HT1080 (cell line): Measurements from ENCODE around the gene CACNG5. TPM values are rescaled to one million over a fixed set of nuclear protein-coding genes. Genes with fewer than 3 reads are reported as not detected.
A peak's percentile ranks its signal among the peaks of the same experiment; 100 is the strongest.

Source experiments
- DNase-seq: peaks from one replicate; pipeline ENCODE4 v3.0.0-alpha.2; 2015; ENCODE audit warnings: low read depth
- total RNA-seq: library from RNA; depleted of rRNA; stranded (reverse); fragments of >200 nt; shearing (Covaris generic); gene quantifications from 2 replicates; pipeline ENCODE4 v1.2.3, GENCODE V29; 2014

The CACNG5 gene
- total RNA-seq, 1 experiment from 2014 or later: not detected

DNA sequence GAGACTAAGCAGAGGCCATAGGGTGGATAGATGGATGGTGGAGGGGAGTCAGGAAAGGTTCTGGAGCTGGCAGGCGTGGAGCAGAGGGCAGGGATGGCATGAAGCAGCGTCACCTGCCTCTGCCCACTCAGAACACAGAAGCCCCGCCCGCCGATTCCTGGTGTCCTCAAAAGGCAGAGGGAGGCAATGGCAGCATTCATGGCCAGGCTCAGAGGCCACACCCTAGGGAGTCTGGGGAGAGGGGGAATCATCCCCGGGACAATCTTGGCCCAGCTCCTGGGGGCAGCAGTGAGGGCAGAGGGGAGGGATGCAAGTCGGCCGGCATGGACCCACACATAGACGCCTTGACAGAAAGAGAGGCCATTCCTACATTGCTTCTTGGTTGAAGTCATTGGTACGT, 68.9 kb downstream of the CACNG5 start:
- DNase-seq: no peak

DNA sequence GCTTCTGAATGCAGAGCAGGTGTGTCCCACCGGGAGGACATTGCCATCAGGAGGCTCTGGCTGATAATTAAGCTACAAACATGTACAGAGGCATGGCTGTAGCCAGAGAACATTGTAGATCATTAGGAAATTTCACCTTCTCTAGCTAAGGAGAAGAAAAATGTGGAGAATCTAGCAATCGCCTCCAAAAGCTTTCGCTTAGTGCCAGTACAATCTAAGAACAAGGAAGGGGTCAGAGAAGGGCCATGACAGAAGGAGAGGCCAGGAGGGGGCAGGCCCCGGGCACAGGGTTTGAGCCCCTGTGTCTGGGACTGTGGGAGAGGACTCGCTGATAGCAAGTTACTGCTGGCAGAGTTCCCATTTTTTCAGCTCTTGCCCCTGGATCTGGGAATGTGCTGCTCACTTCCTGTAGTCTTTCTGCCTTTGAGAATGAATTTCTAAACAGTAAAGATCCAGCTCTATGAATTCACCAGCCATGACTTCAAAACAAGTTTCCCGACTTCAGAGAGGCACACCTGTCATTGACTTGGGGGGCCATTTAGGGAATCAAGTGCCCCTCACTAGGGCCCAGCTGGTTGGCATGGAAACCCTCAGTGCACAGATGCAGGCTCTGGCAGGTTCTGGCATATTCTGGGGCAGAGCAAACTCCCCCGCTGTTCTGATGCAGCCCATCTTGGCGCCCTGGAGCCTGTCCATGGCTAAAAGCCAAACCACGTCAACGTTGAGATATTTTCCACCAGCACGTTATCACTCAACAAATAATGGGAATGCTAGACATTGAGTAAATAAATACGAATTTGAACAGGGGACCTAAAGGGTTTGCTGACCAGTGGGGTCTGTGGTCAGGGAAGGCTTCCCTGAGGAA, 70.1 kb downstream of the CACNG5 start:
- DNase-seq: peak; percentile 34

DNA sequence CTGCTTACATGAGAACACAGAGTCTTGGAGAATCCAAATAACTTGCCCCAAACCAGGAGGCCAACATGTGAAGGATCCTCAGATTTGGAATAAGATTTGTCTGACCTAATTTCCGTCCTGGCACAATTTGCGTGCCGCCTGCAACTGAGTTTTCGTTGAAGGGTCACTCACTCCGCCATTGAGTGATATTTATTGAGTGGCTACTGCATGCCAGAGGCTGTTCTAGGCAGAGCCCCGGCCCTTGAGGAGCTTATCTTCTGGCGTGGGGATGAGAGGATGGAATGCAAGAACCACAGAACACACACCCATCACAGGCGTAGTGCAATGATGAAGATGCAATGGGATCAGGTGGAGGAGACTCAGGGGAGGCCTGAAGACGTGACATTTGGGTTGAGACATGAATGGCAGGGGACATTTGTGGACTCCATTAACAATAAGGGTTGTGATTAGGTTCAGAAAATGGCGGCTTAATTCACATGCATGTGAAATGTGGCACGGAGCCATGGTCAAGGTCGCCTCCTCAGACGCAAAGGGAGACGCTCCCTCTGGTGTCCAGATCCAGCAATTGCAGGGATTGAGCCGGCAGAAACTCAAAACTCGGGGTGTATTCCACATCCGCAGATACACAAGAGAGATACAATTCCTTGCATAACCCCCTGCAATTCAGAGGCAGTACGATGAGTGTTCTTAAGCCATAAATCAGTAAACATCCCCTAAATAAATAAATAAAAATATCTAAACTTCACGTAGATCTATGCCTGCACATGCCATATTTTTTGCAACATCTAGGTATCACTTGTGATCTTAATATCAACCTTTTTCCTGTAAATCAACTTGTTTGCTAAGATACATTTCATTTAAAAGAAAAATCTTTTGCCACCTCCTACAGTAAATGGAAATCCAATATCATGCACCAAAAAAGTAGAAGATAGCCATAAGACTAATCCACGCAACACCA, 71.7 kb downstream of the CACNG5 start:
- peak; percentile 62 for DNase-seq

DNA sequence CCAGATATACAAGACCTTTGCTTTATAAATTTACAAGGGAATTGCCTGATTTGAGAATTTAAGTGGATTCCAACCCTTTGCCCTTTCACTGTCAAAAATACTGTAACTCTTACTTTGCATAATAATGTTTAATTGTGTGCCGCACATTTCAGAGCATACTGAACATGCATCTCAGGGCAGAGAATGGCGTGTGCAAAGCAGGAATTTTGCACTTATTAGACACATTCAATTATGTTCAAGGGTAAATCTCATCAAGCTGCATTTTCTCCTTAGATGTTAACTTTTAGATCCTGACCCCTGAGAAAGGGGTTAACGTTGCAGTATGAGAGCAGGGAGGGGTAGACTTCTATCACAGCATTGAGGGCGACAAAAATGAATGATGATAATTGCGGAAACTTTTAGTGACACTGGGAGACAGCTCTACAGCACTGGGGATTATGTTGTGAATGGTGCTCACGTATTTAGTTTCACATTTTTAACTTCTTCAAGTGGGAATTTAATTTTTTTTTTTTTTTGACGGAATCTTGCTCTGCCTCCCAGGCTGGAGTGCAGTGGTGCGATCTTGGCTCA, 75.0 kb downstream of the CACNG5 start:
- no peak for DNase-seq

DNA sequence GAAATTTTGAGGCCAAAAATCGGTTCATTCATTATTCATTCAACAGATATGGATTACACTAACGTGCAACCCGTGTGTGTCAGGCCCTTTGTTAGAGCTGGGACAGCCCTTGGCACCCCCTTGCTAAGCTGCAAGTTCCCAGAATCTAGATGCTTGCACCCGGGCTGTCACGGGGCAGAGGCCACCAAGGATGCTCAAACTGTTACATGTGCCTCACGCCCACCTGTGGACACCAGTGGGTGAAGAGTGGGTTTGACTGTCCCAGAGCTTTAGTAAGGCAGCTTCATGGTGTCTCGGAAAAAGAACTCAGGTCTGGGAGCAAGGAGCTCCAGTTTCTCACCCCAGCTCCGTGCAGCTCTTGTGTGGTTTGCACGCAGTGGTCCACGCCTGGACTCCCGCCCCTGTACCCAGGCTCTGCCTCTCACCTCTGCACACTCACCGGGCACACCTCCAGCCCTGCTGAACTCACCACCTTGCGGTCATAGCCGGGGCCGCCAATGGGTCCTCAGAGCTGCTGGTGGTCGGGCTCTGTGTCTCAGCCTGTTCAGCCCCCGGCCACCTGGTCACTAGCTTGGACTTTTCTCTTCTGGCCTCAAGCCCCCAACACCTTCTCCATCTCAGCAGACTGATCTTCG, 75.9 kb downstream of the CACNG5 start:
- no peak for DNase-seq

DNA sequence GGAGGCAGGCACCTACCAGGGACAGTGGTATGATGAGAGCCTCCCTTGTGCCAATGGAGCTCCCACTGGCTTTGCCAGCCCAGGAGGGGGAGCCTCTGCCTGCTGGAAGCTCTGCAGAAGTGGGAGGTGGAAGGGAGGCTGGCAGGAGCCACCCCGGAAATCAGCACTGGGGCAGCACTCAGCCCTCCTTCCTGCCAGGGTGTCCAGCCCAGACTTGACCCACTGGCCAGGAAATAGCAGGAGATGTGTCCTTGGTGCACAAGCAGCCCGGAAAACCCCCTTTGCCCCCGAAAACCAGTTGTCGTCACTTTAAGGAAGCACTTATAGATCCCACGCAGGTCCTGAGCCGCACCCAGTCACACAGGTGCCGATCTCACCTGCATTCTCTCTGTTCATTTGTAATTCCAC, 80.3 kb downstream of the CACNG5 start:
- DNase-seq: peak; percentile 48

DNA sequence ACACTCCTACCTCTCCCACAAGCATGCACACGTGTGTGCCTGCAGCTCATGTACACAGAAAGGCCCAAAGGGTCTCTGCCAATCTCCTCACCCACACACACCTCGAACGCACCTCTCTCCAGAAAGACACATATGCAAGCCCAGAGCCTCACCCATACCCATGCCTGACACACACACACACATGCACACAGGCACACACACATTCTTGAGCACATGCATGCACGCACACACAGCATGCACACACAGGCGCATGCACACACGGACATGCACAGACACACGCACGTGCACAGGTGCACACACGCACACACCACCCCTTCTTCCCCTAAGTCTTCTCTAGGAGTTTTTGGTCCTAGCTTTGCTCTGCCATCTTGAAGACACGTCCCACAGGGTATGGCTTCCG, 80.9 kb downstream of the CACNG5 start:
- DNase-seq: no peak

DNA sequence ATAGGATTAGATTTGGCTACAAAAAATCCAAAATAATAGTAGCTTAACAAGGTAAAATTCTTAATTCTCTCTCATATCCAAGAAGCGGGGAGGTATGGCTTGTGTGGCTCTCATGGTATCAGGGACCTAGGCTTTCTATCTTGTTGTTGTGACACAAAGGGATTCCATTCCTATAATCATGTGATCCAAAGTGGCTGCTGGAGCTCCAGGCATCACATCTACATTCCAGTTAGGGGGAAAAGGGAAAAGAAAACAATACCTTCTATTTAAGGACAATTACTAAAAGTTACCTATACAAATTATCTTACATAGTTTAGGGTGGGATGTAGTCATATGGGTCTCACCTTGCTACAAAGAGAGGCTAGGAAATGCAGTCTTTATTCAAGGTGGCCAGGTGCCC, 82.0 kb downstream of the CACNG5 start:
- DNase-seq: no peak

DNA sequence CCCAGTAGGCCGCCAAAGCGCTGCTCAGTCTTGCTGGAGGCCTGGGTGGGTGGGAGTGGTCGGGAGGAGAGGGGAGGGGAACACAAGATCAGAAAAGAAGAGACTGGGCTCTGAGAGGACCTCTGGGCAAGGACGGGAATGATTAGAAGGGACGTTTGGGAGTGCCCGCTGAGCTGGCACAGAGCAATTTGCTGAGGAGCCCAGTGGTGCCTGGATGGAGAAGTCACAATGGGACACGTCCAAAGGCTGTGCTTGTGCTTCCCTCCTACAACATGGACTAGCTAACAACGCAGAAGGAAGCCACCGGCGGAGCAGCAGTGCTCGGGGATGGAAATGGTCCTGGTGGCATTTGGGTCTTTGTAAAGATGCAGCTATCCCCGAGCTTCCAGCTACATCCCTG, 84.0 kb downstream of the CACNG5 start:
- DNase-seq: no peak

DNA sequence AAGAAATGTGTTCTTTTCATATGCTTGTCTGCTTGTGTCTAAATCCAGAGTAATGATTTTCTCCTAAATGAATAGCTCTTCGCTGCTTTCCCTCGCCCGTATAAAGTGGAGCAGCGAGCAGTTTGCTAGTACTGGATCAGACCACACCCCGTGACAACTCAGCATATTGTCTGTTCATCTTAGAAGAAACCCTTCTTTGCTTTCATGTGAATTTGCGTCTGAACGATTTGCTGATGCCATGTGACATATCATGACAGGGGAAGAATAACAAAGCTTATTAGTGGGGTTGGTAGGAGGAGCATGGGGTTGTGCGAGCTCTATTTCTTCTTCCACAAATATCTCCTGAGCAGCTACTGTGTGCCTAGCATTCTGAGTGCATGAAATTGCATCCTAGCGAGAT, 85.5 kb downstream of the CACNG5 start:
- DNase-seq: no peak

DNA sequence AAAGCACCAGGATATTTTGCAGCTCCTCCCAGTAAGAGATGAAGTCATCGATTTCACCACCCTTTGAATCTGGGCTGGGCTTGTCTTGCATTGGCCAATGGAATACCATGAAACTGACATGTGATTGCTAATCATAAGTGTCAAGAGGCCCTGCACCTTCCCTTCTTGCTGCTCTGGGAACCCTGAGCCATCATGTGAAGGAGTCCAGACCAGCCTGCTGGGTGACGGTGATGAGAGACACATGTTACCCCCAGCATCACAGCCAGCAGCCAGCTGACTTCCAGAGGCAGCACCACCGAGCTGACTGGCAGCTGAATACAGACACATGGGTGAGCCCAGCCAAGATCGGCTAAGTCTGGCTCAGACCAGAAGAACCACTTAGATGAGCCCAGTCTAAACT, 86.0 kb downstream of the CACNG5 start:
- DNase-seq: no peak

DNA sequence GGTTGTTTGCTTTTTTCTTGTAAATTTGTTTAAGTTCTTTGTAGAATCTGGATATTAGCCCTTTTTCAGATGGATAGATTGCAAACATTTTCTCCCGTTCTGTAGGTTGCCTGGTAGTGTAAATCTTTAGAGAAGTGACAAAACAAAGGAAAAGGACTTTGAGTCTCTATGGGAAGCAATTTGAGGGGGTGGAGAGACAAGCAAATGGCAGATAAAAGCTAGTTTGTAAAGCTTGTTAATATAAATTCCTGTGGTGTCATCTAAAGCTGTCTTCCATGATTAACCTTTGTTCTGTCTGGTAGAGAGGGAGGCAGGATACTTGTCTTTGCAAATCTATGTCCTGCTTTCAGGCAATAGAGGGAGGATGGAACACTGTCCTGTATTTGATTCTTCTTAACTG, 89.0 kb downstream of the CACNG5 start:
- no peak for DNase-seq

DNA sequence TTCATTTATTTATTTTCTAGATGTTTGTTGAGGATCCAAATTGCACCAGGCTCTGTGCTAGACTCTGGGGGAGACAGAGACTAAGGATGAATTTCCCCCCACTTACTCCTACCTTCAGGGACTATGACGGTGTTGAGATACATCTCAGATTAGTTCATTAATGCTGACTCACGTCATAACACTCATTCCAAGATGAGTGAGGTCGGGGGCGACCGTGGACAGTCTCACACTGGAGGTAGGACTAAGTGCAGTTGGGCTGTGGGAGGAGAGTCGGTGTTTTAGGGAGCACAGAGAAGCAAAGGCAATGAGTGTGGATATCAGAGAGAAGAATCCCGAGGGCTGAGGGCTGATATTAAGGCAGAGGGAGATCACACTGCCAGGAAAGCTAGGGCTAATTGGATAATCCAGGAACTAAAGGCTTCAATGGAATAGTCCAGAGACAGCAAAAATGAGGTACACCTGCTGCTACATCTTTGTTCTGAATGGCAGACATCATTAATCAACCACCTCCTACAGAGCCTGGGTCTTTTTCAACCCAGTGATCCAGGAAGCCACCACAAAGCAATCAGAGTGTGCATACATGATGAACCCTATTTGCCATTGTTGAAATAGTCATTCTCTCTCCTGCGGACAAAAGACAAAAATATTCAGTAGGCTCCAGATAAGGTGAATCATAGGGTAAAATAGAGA, 91.0 kb downstream of the CACNG5 start:
- no peak for DNase-seq

DNA sequence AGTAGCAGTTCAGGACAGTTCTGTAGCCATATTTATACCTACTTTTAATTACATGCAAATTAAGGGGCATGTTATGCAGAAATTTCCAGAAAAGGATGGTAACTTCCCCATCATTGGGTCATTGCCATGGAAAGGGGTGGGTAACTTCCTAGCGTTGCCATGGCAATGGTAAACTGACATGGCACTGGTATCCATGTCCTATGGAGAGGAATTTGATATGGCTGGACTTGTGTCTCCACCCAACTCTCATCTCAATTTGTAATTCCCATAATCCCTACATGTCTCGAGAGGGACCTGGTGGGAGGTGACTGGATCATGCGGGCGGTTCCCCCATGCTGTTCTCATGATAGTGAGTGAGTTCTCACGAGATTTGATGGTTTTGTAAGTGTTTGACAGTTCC, 94.0 kb downstream of the CACNG5 start:
- DNase-seq: no peak

DNA sequence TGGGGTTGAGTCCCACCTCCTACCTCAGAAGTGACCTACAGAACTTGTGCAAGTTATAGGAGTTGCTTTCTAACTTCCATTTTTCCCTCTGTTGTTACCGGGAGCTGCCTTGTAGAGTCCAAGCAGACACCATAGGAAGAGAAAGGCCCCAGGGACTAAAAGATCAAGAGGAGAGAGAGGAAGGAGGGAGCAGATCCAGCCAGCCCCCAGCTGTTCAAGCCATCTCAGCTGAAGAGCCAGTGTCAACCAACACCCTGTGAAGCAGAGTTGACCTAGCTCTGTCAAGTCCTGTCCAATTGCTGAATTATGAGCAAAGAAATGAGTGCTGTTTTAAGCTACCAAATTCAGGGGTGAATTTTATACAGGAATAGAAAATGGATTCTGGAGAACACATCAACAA, 94.7 kb downstream of the CACNG5 start:
- no peak for DNase-seq

DNA sequence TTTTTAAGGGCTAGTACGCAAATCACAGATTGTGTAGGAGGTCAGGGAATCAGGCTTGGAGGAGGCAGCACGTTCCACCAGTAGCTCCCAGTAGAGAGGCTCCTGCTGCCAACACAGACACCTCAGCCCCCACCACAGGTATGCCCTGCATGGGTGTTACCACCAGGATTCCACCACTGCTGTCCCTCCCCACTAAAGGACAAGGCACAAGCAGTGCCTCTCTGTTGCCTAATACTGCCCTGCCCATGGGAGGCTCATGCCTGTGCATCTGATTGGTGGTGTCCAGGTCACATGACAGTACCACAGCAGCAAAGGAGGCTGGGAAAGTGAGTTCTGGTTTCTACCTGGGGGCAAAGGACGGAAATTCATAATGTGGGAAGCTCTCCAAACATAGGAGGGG, 96.0 kb downstream of the CACNG5 start:
- DNase-seq: no peak

DNA sequence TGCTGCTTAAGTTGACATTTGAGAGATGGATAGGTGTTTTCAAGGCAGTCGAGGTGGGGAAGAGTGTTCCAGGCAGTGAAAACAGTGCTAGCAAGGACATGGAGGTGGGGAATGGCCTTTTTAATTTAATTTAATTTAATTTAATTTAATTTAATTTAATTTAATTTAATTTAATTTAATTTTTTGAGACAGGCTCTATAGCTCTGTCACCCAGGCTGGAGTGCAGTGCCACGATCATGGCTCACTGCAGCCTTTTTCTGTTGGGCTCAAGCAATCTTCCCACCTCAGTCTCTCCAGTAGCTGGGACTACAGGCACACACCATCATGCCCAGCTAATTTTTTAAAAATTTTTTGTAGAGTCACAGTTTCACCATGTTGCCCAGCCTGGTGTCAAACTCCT, 97.4 kb downstream of the CACNG5 start:
- DNase-seq: no peak

DNA sequence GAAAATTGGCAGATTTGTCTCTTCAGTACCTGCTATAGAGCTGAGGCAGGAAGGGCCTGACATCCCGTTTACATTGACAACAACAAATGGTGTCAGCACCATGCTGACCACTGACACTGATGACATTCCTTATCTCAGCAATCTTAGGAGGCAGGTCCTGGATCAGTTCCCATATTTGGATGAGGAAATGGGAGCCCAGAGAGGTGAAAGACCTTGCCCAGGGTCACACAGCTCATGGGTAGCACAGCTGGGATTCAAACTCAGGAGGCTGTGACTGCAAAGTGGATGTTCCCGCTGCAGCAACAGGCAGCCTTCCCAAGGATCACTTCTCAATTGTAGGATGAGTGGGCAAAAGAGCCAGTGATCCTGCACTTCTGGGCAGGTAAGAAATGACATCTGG, 99.1 kb downstream of the CACNG5 start:
- no peak for DNase-seq
